ENCODE data around the gene DHFR2. TPM values are rescaled to one million over a fixed set of nuclear protein-coding genes. Genes with fewer than 3 reads are reported as not detected.

DHFR2 gene
- total and polyA plus RNA-seq, 2 donors (not counting 3 experiments of a cell fraction or from before 2014, with no cell fraction given) = 0.65 to 2.2 TPM

DNA sequence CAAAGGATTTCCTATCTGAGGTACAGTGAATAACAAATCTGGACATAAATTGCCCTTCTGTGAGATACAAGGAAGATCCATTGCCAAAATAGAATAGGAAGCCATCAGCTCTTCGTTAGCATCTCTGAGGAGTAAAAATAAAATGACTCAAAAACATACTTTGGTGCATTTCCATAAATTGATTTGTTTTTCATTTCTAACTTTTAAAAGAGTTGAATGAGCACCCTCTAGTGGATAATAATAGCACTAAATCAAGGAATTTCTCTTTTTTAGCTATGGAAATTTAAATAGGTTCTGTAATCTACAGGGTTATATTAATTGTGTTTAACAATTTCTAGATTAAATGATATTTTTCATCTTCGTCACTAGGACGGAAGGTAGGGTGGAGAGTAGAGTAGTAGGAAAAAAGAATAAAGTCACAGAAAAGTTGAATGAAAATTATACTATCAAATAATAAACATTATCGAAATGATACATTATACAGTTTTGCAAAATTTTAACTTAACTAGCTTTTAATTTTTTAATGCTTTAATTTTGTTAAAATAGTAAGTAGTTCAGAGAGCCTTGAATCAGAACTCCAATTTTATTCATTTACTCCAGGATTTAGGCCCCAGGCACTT, 6.6 kb upstream of the DHFR2 start:
- Histone ChIP-seq H3K79me2 (ENCODE audit: control insufficient read depth, insufficient read depth, low read length) (peaks cover 2% of the 10 kb centered on the region), H3K9me3 (replicated peaks; ENCODE audit: control insufficient read depth, insufficient read depth, low read length) (no peaks in the 10 kb centered on the region), H3K36me3 (ENCODE audit: control insufficient read depth in 2 of 2, extremely low read depth in 1 of 2, insufficient read depth in 2 of 2, low read length in 2 of 2) (peaks cover 1 to 6% of the 10 kb centered on the region in 2 experiments), H3K4me3 (replicated peaks in 1 of 3; ENCODE audit: insufficient read depth in 1 of 3, low read depth in 1 of 3, low read length in 3 of 3) (no peak overlapping the region), H3K4me1 (ENCODE audit: control insufficient read depth, extremely low read depth, insufficient read depth, low read length) (peaks cover 6% of the 10 kb centered on the region), H3K4me2 (ENCODE audit: insufficient read depth, low read length) (no peak overlapping the region), H4K20me1 (replicated peaks; ENCODE audit: control insufficient read depth, extremely low read depth, insufficient read depth, low read length) (no peaks in the 10 kb centered on the region), H3K27me3 (ENCODE audit: control insufficient read depth in 2 of 2, insufficient read depth in 2 of 2, low read length in 2 of 2) (no peaks in the 10 kb centered on the region), H3K9ac (replicated peaks; ENCODE audit: extremely low read depth, insufficient read depth, low read length) (peak overlapping the region; percentile 21), H3K9me1 (replicated peaks; ENCODE audit: control insufficient read depth, extremely low read depth, insufficient read depth, low read length) (no peaks in the 10 kb centered on the region), H2AFZ (ENCODE audit: low read depth, low read length) (no peak overlapping the region), H3K27ac (ENCODE audit: insufficient read depth, low read depth, low read length) (no peak overlapping the region)
- ChIA-PET POLR2A (no interaction called here), CTCF (interaction anchor here (0.7 to 1.3 kb wide), 30 partner anchors 10 to 228 kb away, joined by 3 to 34 read pairs (median 6); partner anchors contain the start of genes ARL13B, PROS1 and STX19)
- BruUV-seq (replicated peaks) = no TSS peak
- intact Hi-C loops (cut with micrococcal nuclease) (loop anchor here (1.0 to 10.0 kb wide), 2 partner anchors 65 to 165 kb away; no protein-coding TSS in a partner anchor), dilution Hi-C loops (cut with MboI; ENCODE audit: extremely low pct_ligation_motif_present, low sequenced_read_pairs) (no loop called here)
- no peak for TF ChIP-seq GATA2 (IDR thresholded peaks at IDR 0.05; ENCODE audit: insufficient read depth, insufficient read length, low read depth, low read length)
- TF ChIP-seq, protein P1, sequence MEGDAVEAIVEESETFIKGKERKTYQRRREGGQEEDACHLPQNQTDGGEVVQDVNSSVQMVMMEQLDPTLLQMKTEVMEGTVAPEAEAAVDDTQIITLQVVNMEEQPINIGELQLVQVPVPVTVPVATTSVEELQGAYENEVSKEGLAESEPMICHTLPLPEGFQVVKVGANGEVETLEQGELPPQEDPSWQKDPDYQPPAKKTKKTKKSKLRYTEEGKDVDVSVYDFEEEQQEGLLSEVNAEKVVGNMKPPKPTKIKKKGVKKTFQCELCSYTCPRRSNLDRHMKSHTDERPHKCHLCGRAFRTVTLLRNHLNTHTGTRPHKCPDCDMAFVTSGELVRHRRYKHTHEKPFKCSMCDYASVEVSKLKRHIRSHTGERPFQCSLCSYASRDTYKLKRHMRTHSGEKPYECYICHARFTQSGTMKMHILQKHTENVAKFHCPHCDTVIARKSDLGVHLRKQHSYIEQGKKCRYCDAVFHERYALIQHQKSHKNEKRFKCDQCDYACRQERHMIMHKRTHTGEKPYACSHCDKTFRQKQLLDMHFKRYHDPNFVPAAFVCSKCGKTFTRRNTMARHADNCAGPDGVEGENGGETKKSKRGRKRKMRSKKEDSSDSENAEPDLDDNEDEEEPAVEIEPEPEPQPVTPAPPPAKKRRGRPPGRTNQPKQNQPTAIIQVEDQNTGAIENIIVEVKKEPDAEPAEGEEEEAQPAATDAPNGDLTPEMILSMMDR (IDR thresholded peaks at IDR 0.05; ENCODE audit: extremely low read depth in 1 of 2, insufficient read depth in 1 of 2, low read depth in 1 of 2, low read length in 2 of 2) = peak; percentile 21 to 29
- peak; percentile 32 for DNase-seq (ENCODE audit: low read depth, low spot score)
- no peak for FAIRE-seq
